Heart left ventricle (tissue), 16 donors: Measurements from ENCODE around the gene PHACTR1. TPM values are rescaled to one million over a fixed set of nuclear protein-coding genes. Genes with fewer than 3 reads are reported as not detected.

Experiments used
- ATAC-seq, 4 donors: fragments of 200-7000 bp; cut with Tn5 transposase; one replicate each; pipeline ENCODE4 v1.9.1; 2020 to 2022; ENCODE audit warnings: moderate library complexity in 4 of 4, mild to moderate bottlenecking in 3 of 4, moderate number of reproducible peaks in 1 of 4
- DNase-seq, 5 donors: peaks; one replicate each; pipeline ENCODE4 v3.0.0-alpha.2; 2020
- H3K27ac ChIP-seq, 12 donors: fragments of 200-600 bp; sonication (generic) in 4 of 12; one replicate each; pipeline versions ENCODE4 v1.5.0 to v1.8.0; 2016 to 2022; ENCODE audit warnings: mild to moderate bottlenecking in 2 of 12
- H3K27me3 ChIP-seq, 9 donors: fragments of 200-600 bp; sonication (generic) in 2 of 9; one replicate each; pipeline versions ENCODE4 v1.5.1 to v1.8.0; 2016 to 2022; ENCODE audit warnings: mild to moderate bottlenecking in 3 of 9
- H3K36me3 ChIP-seq, 9 donors: fragments of 200-600 bp; sonication (generic) in 2 of 9; one replicate each; pipeline versions ENCODE4 v1.5.0 to v1.8.0; 2018 to 2022; ENCODE audit warnings: mild to moderate bottlenecking in 2 of 9
- H3K4me1 ChIP-seq, 12 donors: fragments of 200-600 bp; sonication (generic) in 4 of 12; one replicate each; pipeline versions ENCODE4 v1.5.0 to v1.8.0; 2016 to 2022; ENCODE audit warnings: mild to moderate bottlenecking in 3 of 12
- H3K4me3 ChIP-seq, 12 donors: fragments of 200-600 bp; sonication (generic) in 4 of 12; one replicate each; pipeline versions ENCODE4 v1.5.0 to v1.8.0; 2017 to 2022; ENCODE audit warnings: mild to moderate bottlenecking in 9 of 12, moderate library complexity in 4 of 12
- H3K9me3 ChIP-seq, 12 donors: fragments of 200-600 bp; sonication (generic) in 4 of 12; one replicate each; pipeline versions ENCODE4 v1.5.0 to v1.8.0; 2016 to 2022; ENCODE audit warnings: mild to moderate bottlenecking in 1 of 12
- CTCF ChIP-seq, 12 donors: fragments of 200-600 bp; sonication (generic) in 4 of 12; IDR thresholded peaks; one replicate each; pipeline versions ENCODE4 v1.5.0 to v1.8.0; 2018 to 2022; ENCODE audit warnings: antibody characterized with exemption in 12 of 12, mild to moderate bottlenecking in 5 of 12
- POLR2A ChIP-seq, 2 donors: fragments of 450-650 bp; IDR thresholded peaks; one replicate each; pipeline ENCODE4 v1.6.1; 2017; ENCODE audit warnings: antibody characterized with exemption in 2 of 2, mild to moderate bottlenecking in 2 of 2, moderate library complexity in 2 of 2
- WGBS, 4 donors: extraction: QIAGEN DNeasy Blood & Tissue Kit in 2 of 4; methylation state at CpG; one replicate each; pipeline versions ENCODE4 v1.1.5 to v1.1.7; 2013 to 2018; 5-methylcytosine and 5-hydroxymethylcytosine counted together
- intact Hi-C, 10 donors: fragments of 100-400 bp; cut with DNase I; formaldehyde crosslinking; loops; one replicate each; pipeline versions ENCODE4 v1.11.1 to v1.14.2; 2022
- polyA plus RNA-seq, 2 donors: library from polyadenylated mRNA; stranded (reverse); fragments of 200-250 nt; gene quantifications; one replicate each; pipeline ENCODE4 v1.2.3, GENCODE V29; 2013
- total RNA-seq, 9 donors: library from RNA; depleted of rRNA in 2 of 9; stranded (reverse); fragments of >200 nt in 2 of 9; fragmentation: NEBNext Ultra II Directional in 3 of 9; extraction: Animal tissue kit (Norgen Biotek cat#: 25700) in 3 of 9; gene quantifications; one replicate each; pipeline versions ENCODE4 v1.1.0 to v1.2.4, GENCODE V29; 2016 to 2023
- donor health status: ischemic (EF 13 %, LVEDD 7.1; RV severe dilation, severe dysfunction).
- donor health status: healthy with polysubstance abuse.
- donor health status: DM: no; HTN: yes; CAD: no.
- donor health status: DM: no; HTN: no; CAD: no.
- donor health status: ischemic (EF 25% LVEDD 6.9; RV normal size, moderate dysfunction).
- donor health status: ischemic (EF 25% LVEDD 5.7; RV mildly dilated, moderate dysfunction).
- donor health status: healthy.
- donor health status: DM: yes; HTN: yes; CAD: no.
- donor health status: ischemic (EF 35%, LVEDD 5.7; RV mildly dilated, moderate dysfunction).
- donor health status: nonischemic (EF 11% LVEDD 7.7; RV severe dilation, severe dysfunction).
- donor health status: DM: yes; HTN: yes; CAD: no.
- donor health status: PGD.
- donor health status: ischemic (EF 29% LVEDD 5.4; RV normal size, mild dysfunction).
- donor health status: nonischemic (EF 23%, LVEDD 6.1; RV moderate dilation, normal function).

PHACTR1 gene
- total and polyA plus RNA-seq, 11 donors, result 21.2 to 238 (median 87.4) TPM

DNA sequence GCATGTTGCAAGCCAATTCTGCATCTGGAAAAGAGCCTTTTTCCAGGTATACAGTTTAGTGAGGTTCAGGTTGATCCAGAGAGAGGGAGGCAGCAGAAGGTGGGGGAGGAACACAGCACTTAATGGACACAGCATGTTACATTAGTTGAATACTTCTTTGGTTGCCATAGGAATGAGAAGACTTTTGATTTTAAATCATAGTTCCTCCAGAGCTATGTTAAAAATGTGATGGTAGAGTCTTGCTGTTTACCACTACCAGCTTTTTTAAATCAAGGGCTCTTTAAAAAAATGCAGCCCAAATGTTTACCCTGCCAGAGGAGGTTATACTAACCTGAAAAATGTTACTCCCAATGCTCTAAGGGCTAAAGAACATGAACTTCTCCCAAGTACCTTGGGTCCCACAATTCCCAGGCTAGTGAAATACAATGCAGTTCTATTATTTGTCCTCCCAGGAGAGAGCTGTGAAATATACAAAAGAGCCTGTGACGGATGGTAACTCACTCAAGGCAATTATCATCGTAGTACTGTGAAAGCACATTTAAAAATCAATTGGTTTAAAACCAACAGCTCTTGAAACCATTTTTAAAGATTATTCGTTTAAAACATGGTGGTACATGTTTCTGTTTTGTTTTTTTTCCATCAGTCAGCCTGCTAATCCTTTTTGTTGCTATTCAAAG, 6.9 kb upstream of the PHACTR1 start:
- TF ChIP-seq POLR2A (IDR thresholded peaks at IDR 0.05), result no peak
- H3K36me3 ChIP-seq, result no peaks in the 10 kb centered on the region

GRCh38 chr6:12710921-12711320, 5.6 kb upstream of the PHACTR1 start:
- no peak overlapping the region for H3K4me3 ChIP-seq
- no peak for ATAC-seq
- no peaks in the 10 kb centered on the region for H3K36me3 ChIP-seq
- no peaks in the 10 kb centered on the region for H3K4me1 ChIP-seq
- no peak for DNase-seq
- no peak for TF ChIP-seq CTCF (IDR thresholded peaks at IDR 0.05)
- TF ChIP-seq POLR2A (IDR thresholded peaks at IDR 0.05), result no peak
- intact Hi-C loops, result no loop called here
- H3K27ac ChIP-seq, result no peak overlapping the region
- 74 to 78% (median 76%) methylated on average over 4 of the region's 4 CpGs for WGBS, 4 donors
- H3K9me3 ChIP-seq, result no peaks in the 10 kb centered on the region
- peaks cover 0 to 36% (median 0%) of the 10 kb centered on the region in 9 donors for H3K27me3 ChIP-seq

More for the DNA sequence above, 6.9 kb upstream of the PHACTR1 start:
- intact Hi-C loops, result no loop called here
- 58 to 68% (median 66%) methylated on average over 3 of the region's 3 CpGs for WGBS, 4 donors
- H3K4me3 ChIP-seq, result no peak overlapping the region
- no peaks in the 10 kb centered on the region for H3K4me1 ChIP-seq
- peaks cover 0 to 34% (median 0%) of the 10 kb centered on the region in 9 donors for H3K27me3 ChIP-seq
- no peak overlapping the region for H3K27ac ChIP-seq
- DNase-seq (no peak), ATAC-seq (no peak)
- no peaks in the 10 kb centered on the region for H3K9me3 ChIP-seq

DNA sequence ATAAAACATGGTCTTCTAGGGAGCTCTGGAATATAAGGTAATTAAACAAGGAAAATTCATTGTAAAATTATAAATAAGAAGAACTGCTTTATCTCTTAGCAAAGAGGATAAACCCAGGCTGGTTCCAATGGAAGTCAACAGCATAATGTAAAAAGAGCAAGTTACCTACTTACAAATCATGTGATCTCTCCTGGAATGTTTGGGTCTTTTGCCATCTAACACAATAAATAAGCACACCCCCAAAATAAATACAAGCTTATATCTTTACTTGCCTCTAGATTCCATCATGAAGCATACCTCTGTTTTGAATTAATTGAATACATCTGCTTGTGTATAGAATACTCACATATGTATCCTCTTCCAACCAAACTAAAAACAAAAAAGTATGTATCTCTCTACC, 2.5 kb upstream of the PHACTR1 start:
- Histone ChIP-seq H3K27ac (no peak overlapping the region), H3K27me3 (peaks cover 0 to 62% (median 3%) of the 10 kb centered on the region in 9 donors), H3K36me3 (no peaks in the 10 kb centered on the region), H3K4me3 (no peak overlapping the region), H3K4me1 (no peaks in the 10 kb centered on the region), H3K9me3 (no peaks in the 10 kb centered on the region)
- no peak for DNase-seq
- intact Hi-C loops, result no loop called here
- no peak for ATAC-seq
- TF ChIP-seq CTCF (IDR thresholded peaks at IDR 0.05) (no peak), POLR2A (IDR thresholded peaks at IDR 0.05) (no peak)

- DNase-seq, result no peak
These were observed 1.1 kb upstream of the PHACTR1 start for GRCh38 chr6:12715437-12715836.

More at GRCh38 chr6:12715437-12715836, 1.1 kb upstream of the PHACTR1 start:
- peaks cover 0 to 66% (median 6%) of the 10 kb centered on the region in 9 donors for H3K27me3 ChIP-seq
- 82 to 89% (median 89%) methylated on average over 2 of the region's 2 CpGs for WGBS, 4 donors
- H3K4me3 ChIP-seq, result no peak overlapping the region
- H3K36me3 ChIP-seq, result no peaks in the 10 kb centered on the region
- intact Hi-C loops, result no loop called here
- H3K9me3 ChIP-seq, result no peaks in the 10 kb centered on the region
- no peak overlapping the region for H3K27ac ChIP-seq
- H3K4me1 ChIP-seq, result no peaks in the 10 kb centered on the region
- ATAC-seq, result no peak
- TF ChIP-seq CTCF (IDR thresholded peaks at IDR 0.05) (no peak), POLR2A (IDR thresholded peaks at IDR 0.05) (no peak)
